Activated CD4-positive, alpha-beta T cell treated with anti-CD3 and anti-CD28 coated beads for 4 hours (primary cell): ENCODE results near the gene EIPR1.
"Not testable (repeated sequence)": the region's sequence is repeated elsewhere in the genome, so short reads cannot be mapped to it uniquely, and the experiment has no call there.

Experiments used
- DNase-seq, 2 donors: peaks; one replicate each; pipeline ENCODE4 v3.0.0-alpha.2; 2020

EIPR1 gene

DNA sequence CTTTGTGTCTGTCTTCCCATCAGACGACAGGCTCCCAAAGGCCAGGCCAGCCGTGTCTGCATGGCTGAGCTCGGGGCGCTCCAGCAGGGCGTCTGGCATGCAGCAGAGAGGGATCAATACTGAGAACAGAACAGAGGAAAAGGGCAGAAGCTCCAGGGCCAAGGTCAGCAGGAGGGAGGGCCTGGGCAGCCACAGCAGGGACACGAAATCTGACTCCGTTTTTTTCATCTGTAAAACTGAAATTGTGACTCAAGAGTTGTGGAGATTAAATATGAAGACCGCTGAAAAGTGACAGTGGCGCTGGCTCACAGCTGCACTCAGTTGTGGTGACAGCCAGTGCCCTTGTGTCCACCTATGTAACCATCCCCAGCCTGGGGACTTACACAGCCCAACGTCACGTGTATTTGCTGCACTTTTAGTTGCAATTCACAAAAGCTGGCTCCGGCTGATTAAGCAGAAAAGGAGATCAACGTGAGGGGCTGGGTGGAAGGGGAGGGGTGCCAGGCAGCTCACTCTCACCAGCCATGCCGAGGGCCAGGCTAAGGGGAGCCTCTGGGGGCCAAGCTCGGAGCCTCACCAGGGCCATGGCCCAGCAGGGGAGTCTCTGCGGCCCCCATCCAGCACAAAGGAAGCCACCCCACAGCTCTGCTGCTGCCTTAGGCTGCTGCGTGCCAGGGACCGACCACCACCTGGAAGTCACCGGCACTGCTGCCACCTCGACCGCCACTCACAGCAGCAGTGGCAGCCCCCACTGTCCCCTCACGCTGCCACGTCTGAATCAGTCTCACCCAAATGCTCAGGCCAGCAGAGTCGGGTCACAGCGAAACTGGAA is 74.7 kb downstream of the EIPR1 start:
- DNase-seq, result no peak

DNA sequence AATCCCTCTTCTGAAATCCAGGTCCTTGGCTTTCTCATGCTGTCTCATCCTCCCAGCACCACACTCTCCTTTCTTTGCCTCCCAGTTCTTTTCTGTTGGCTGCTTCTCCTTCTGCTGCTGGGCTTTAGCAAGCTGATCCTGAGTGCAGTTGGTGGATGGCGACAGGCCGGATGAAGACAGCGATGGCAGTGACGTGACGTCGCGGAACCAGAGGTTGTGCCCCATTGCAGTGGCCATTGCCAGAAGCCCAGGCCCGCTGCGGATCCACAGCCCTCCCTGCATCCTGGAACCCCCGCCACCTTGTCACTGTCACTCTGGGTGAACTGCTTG is 75.2 kb downstream of the EIPR1 start:
- DNase-seq, result no peak

DNA sequence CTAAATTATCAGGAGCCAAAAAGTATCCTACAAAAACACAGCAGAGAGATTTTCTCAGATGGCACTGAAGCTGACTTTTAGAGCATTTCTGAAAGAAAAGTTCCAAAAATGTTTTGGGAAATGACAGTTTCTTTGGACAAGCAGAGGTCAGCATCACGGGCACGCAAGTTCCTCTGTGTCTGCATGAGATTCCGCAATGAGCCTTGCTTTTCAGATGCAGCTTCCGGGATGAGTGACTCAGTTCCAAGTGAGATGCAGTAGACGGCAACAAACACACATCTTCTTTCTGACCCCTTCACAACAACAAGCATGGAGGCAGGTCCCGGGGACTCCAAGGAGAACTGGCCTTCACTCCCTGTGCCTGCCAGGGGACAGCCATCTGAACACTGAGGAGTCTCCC is 76.6 kb downstream of the EIPR1 start:
- DNase-seq, result no peak

DNA sequence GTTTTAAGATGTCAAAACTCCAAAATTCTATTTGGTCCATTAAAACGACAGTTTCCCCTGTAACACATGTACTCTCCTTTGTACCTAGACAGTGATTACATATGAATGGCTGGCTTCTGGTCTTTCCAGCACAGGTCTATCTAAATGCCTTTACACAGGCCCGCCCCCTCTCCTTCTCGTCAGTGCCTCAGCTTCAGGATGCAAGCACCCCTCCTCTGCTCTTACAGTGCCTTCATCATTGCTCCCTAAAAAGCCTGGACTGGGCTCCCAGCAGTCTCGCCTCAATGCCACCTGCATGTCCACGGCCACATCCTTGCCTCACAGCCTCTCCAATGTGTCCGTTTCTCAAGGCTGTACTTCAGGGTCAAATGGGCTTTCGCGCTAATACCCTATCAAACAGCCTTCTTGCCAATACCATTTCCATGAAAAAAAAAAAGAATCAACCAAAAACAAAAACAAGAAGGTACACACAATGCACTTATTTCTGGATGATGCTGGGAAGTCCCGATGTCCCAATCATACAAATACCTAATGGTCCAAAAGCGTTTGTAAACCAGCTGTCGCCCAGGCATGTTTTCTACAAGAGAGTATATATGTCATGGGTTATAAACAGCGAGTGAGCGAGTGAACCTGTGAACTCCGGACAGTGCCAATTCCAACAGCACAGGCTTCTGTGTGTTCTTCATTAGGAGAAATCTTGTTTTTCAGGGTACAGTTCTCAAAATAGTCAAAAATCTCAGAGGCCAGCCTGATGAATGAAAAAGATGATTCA is 77.2 kb downstream of the EIPR1 start:
- DNase-seq, result no peak

DNA sequence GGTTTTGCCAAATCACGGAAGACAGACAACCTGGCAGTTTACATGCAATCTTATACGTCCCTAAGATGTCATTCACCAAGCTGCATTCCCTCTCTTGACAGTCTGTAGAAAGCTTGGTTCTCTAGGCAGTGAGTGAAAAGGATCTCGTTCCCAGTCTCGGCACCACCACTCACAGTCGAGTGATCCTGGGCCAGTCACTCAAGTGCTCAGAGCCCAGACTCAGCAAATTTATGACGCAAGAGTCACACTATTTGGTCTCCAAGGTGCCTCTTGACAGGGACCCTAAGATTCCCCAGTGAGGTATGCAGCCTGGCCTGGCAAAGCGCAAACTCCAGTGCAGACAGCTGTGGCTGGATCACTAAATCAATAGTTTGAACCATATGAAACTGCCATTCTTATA is 77.9 kb downstream of the EIPR1 start:
- DNase-seq, result no peak

DNA sequence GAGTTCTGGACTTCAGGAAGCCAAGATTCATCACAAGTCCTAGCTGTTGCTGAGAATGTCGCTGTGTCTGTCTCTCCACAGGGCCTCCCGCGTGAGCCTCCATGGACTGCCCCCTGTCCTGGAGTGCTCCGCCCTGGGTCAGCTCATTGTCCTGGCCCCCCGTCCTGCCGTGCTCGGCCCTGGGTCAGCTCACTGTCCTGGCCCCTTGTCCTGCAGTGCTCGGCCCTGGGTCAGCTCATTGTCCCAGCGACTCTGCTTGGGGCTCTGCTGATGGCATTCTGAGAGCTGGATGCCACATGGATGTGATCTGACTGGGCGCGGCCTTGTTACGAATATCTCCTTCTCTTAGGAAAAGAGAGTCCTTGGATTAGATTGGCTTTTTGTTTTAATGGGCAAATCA is 78.5 kb downstream of the EIPR1 start:
- no peak for DNase-seq

DNA sequence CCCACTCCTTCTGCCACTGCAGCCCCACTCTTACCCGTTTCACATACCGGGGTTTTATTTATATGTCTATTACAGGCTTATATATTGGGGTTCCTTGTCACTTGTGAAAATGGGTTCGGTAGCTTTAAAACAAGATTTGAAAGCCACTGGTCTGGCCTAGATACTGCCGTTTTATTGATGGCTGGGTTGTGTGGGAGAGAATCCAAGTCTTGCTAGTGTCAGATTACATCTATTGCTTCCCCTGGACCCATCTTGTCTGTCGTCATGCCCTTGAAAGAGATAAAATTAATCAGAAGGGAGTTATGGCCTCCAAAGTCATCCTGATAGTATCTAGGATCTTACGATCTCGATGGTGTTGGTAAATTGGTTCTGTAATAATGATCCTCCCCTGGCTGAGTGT is 79.4 kb downstream of the EIPR1 start:
- DNase-seq, result no peak

DNA sequence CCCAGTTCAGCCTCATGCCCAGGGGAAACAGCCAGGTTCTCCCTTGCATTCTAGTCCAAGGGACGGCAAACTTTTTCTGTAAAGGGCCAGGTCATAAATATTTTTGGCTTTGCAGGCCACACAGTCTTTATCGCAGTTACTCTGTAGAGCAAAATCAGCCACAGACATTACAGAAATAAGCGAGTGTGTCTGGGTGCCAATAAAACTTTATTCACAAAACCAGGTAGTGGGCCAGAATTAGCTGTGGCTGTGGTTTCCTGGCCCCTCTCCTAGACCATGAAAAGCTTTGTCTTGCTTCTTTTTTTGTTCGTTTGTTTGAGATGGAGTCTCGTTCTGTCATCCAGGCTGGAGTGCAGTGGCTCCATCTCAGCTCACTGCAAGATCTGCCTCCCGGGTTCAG is 80.1 kb downstream of the EIPR1 start:
- no peak for DNase-seq

DNA sequence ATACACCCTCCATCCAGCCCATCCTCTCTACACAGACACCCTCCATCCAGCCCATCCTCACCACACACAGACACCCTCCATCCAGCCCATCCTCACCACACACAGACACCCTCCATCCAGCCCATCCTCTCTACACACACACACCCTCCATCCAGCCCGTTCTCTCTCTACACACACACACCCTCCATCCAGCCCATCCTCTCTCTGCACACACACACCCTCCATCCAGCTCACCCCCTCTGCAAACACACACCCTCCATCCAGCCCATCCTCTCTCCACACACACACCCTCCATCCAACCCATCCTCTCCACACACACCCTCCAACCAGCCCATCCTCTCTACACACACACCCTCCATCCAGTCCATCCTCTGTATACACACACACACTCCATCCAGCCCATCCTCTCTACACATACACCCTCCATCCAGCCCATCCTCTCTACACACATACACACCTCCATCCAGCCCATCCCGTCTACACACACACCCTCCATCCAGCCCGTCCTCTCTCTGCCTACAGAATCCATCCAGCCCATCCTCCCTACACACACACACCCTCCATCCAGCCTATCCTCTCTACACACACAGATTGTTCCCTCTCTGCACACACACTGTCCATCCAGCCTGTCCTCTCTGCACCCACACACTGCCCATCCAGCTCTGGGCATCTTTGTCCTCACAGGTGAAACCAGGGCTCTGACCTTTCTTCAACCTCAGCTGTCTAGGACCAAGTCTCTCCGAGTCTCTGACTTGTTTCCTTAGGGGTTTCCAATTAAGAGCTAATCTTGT is 81.2 kb downstream of the EIPR1 start:
- no peak for DNase-seq

DNA sequence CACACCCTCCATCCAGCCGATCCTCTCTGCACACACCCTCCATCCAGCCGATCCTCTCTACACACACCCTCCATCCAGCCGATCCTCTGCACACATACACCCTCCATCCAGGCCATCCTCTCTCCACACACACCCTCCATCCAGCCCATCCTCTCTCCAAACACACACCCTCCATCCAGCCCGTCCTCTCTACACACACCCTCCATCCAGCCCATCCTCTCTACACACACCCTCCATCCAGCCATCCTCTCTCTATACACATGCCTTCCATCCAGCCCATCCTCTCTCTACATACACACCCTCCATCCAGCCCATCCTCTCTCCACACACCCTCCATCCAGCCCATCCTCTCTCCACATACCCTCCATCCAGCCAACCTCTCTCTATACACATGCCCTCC is 83.1 kb downstream of the EIPR1 start:
- DNase-seq, result no peak

DNA sequence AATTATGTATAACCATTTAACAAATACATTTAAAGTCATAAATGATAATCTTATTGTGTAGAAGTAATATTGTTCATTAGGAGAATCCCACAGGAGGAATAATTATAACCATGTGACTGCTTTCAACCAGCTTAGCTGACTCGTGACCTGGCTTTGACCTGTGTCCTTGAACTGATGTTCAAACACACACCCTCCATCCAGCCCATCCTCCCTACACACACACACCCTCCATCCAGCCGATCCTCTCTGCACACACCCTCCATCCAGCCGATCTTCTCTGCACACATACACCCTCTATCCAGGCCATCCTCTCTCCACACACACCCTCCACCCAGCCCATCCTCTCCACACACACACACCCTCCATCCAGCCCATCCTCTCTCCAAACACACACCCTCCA is 83.5 kb downstream of the EIPR1 start:
- DNase-seq, result no peak

DNA sequence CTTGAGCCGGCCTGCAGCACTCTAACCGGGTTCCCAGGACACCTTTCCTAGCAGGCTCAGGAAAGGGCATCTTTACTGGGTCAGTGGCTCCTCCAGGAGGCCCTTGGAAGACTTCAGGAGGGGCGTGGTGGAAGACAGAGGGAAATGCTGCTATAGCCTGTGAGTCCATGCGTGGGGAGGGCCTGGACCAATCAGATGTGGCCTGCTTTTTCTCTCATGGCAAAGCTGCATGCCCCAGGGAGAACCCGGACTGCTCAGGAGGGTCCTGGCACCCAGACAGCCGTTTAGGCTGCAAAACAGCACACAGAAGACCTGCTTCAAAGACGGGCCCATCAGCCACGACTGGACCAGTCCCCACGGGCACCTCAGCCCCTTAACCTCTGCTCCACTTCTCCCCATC is 84.4 kb downstream of the EIPR1 start:
- no peak for DNase-seq

DNA sequence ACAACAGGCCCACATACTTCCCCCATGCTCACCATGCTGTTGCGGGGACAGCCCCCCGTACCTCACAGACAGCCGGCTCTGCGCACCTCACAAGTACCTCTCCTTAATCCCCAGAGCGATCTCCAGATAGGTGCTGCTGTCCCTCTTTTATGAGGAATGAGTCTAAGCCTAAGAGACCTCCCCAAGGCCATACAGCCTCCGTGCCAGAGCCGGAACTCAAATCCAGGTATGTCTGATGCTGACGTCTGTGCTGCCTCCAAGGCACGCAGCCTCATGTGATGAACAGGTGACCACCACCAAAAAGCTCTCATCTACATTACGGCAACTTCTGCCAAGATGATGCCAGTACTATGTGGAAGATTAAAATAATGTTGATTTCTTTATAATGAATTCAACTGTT is 85.2 kb downstream of the EIPR1 start:
- DNase-seq, result no peak

DNA sequence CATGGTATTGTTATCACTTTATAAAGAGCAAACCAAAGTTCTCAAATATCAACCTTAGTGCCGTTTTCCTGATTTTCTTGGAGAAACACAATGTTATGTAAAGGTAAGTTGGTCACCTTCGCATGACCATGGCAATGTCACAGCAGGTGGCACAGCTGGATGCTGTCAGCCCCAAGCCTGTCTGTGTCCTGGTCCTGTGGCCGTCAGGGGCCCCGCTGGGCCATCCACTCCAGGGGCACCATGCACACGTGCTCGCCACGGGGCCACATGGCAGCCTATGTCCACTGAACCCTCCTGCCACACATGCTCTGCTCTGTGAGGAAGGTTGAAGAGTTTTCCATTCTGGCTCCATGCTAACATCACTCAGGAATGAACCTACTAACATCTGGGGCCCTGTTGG is 85.9 kb downstream of the EIPR1 start:
- DNase-seq, result no peak

DNA sequence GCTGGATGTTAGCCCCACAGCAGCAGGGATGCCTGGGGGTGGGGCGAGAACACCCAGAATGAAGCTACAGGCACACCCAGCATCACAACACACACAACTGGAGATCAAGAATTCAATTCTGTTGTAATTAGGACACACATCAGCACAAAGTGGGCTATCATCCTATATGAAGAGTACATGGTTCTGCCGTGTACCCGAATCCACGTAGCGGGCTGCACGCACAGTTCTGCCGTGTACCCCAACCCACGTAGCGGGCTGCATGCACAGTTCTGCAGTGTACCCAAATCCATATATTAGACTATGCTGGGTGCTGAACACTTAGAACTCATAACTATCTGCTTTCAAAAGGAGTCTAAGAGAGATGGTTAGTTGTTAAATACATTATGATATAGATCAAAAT is 86.5 kb downstream of the EIPR1 start:
- DNase-seq, result no peak

DNA sequence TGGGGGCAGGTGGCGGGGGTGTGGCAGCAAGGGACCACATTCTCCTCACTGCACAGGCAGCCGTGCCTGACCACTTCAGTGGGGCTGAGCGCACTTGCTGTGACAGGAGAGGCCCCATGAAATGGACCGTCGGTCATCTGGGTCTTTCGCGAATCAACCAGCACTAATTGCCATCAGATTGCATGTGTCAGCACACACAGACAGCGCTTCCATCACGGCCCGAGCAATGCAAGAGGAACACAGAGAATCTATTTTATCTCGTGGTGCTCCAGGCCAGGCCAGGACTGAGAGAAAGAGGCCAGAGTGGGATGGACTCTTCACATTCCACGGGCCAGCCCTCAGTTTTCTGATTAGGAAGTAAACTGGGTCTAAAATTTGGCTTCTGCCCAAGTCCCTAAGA is 87.0 kb downstream of the EIPR1 start:
- no peak for DNase-seq

DNA sequence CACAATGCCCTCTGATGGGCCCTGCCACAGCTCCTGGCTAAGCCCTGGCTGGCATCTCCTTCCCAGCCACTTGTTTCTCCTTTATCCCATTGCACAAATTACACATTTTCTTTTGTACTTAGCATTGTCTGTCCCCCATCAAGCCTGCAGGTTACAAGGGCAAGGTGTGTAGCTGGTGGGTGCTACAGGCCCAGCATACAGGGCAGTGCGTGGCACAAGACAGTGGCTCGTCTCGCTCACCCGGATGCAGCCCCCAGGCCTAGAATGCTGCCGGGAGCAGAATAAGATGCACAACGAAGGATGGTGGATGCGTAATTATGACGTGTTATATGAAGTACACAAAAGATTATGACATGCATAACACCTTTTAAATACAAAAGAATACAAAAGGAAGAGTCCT is 87.6 kb downstream of the EIPR1 start:
- DNase-seq, result no peak

DNA sequence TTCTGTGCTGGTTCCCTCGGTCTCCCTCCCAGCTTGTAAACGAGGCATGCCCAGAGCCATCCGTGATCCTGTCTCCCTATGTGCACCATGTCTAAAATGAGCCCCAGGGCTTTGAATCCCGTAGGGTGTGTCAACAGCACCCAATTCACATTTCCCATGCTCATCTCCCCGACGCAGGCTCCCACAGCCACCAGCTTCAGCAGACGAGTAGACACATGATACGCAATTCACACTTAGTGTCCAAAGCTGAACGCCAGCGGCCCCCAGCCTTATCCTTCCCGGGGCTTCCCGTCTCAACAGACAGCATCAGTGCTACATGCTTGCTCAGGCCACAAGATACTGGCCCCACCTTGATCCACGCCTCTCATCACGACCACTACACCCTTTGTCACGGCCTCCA is 88.1 kb downstream of the EIPR1 start:
- DNase-seq, result no peak

DNA sequence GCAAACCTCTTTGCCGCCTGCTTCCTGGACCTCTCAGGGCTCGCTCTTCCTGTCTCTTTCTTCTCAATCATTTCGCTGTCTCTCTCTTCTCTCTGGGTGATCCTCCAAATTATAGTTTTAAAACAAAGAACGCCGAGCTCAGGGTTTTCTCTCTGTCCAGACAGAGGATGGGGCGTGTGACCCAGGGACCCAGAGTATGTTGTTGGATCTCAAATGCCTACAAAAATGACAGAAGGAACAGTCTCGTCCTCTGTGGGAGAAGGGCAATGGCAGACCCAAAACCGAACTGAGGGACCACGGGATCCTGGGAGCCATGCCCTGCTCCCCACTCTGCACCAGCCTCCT is 88.5 kb downstream of the EIPR1 start:
- DNase-seq, result no peak

DNA sequence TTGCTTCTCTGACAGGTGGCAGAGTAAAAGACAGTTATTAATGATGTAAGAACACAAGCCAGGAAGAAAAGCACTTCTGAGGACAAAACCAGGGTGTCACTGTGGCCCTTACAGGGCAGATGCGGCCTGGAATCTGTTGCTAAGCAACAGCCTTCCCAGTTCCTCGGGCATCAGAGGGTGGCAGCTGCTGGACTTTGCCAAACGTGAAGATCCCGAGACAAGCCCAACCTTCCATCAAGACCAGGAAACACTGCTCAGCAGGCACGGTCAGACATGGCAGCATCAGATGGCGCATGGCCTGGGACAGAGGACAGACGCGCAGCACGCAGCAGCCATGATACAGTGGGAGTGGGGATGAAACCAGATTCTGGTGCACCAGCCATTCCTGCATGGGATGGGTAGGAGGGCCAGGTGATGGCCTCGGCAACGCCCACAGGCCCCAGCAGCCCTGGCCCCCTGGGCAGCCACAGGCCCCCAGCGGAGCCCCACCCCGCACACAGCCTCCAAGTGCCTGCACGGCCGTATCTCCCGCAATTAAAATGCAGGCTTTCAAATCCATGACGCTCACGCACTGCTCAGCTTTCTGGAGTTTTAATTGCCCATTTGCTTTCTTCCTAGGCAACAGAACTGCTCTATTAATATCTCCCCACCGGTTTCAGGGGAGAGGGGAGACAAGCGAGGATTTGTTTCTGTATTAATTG is 89.0 kb downstream of the EIPR1 start:
- DNase-seq, result no peak

DNA sequence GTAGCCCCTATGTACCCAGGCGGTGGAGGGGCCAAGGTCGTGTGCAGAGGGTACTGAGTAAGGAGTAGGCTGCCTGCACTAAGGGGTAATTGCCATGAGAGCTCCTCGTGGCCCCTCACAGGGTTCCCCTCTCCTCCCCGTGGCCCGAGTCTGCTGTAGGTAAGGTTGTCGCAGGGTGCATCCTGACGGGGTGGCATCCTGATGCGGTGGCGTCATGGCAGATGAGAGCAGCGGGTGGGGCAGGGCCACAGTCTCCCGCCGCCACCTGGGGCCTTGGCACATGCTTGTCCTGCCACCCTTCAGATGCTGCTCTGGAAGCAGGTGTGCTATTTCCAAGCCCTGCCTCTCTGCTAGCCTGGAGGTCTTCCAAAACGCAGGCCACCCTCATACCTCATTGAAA is 89.7 kb downstream of the EIPR1 start:
- DNase-seq, result no peak

DNA sequence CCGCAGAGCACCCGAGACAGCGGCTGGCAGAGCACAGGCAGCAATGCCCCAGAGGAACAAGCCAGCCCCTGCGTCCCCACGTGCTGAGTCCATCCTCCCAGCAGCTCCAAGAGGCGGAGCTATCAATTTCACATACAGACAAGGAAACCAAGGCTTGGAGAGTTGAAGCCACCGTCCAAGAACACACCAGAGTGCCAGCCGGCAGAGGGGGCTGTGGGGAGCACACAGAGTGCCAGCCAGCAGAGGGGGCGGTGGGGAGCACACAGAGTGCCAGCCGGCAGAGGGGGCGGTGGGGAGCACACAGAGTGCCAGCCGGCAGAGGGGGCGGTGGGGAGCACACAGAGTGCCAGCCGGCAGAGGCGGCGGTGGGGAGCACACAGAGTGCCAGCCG is 91.0 kb downstream of the EIPR1 start:
- not testable (repeated sequence) for DNase-seq

DNA sequence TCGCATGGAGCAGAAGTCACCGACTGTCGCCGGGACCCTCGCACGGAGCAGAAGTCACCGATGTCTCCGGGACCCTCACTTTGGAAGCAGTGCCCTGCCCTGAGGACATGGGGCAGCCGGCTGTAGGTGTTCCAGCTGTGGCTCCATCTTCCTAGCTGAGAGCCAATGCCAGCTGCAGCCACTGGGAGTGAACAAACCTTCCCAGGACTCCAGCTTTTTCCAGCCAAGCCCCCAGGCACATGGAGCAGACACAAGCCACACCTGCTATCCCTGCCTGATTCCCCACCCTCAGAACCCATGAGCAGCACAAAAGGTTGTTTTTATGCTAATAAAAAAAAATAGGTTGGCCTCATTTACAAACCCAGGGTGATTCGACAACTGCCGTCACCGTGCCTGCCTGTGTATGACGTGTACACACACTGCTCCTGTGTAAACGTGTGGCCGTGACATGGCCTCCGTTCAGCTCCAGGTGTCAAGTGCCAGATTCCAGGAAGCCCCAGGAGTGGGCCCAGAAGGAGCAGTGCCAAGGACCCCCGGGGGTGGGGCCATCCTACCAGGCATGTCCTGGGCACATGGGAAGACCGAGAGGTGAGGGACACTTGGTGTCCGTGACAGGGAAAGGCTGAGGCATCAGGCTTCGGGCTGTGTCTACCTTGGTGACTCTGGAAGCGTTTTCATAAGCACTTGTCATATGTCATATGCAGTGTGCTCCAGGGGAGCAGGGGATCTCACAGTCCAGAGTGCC is 91.5 kb downstream of the EIPR1 start:
- DNase-seq, result no peak
